Left ventricle myocardium inferior (tissue), 1 donor: Measurements from ENCODE around the gene IL1A. TPM values are rescaled to one million over a fixed set of nuclear protein-coding genes. Genes with fewer than 3 reads are reported as not detected.

Source experiments
- DNase-seq: peaks from one replicate; pipeline ENCODE4 v3.0.0-alpha.2; 2020
- H3K27ac ChIP-seq: fragments of 200-600 bp; replicated peaks from 2 replicates; pipeline ENCODE4 v1.8.0; 2021
- H3K27me3 ChIP-seq: fragments of 200-600 bp; 2 replicates; pipeline ENCODE4 v1.8.0; 2021; ENCODE audit warnings: low read depth
- H3K36me3 ChIP-seq: fragments of 200-600 bp; 2 replicates; pipeline ENCODE4 v1.8.0; 2021
- H3K4me1 ChIP-seq: fragments of 200-600 bp; 2 replicates; pipeline ENCODE4 v1.8.0; 2021
- H3K4me3 ChIP-seq: fragments of 200-600 bp; 2 replicates; pipeline ENCODE4 v1.8.0; 2021; ENCODE audit warnings: mild to moderate bottlenecking, moderate library complexity
- H3K9me3 ChIP-seq: fragments of 200-600 bp; replicated peaks from 2 replicates; pipeline ENCODE4 v1.8.0; 2021
- intact Hi-C: fragments of 100-400 bp; cut with micrococcal nuclease; formaldehyde crosslinking; loops from one replicate; pipeline ENCODE4 v1.11.0; 2022
- total RNA-seq: library from RNA; stranded (reverse); fragmentation: NEBNext Ultra II Directional; extraction: Animal tissue kit (Norgen Biotek cat#: 25700); gene quantifications from one replicate; pipeline ENCODE4 v1.2.1, GENCODE V29; 2021
- TF ChIP-seq, protein P1 (sequence below): fragments of 200-600 bp; IDR thresholded peaks from 2 replicates; pipeline ENCODE4 v1.8.0; 2021; ENCODE audit warnings: antibody characterized with exemption, mild to moderate bottlenecking, borderline replicate concordance
- donor health status: DM: no; HTN: yes; CAD: no; lungs with severe emphysema.

IL1A gene
- total RNA-seq, 1 donor from 2014 or later, result not detected

DNA sequence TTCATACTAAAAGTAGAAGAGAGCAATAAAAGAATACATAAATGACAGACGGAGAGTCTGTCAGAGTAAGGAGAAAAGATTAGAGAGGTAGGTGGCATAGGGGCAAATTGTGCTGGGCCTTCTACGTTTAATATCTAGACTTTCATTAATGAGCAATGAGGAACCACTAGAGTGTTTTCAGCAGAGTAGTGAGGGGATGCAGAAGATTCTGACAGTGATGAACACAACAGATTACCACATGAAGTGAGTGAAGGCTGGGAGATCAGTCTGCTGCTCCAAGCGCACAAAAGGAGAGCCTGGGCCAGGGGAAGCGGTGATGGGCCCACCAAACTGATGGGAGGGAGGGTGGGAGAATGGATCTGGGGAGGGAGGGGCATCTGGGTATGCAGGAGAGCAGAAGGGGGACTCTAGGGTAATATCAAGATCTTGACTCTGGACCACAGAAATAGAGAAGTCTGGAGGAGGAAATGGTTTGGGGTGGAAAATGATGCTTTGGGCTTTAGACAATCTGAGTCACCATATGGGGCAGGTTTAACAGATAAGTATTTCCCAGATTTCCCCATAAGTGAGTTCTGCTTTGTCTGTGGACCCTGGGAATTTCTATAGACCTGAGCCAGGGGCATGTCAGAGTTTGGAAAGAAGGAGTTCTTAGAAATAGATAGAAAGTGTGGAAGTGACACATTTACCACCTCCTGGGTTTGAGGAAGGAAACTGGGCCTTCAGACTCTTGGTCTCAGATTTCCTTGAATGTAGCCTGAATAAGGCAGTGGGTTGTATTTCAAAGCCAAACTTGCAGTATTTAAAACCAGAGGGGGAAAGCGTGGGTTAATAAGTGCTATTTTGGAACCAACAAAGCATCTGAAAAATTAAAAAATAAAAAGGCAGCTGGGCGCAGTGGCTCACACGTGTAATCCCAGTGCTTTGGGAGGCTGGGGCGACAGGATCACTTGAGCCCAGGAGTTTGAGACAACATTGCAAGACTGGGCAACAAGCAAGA lies 15.0 kb upstream of the IL1A start:
- H3K9me3 ChIP-seq, result no peaks in the 10 kb centered on the region
- peaks cover 9% of the 10 kb centered on the region for H3K4me1 ChIP-seq
- no peaks in the 10 kb centered on the region for H3K27me3 ChIP-seq
- H3K36me3 ChIP-seq, result no peaks in the 10 kb centered on the region
- intact Hi-C loops, result no loop called here
- TF ChIP-seq, protein P1, sequence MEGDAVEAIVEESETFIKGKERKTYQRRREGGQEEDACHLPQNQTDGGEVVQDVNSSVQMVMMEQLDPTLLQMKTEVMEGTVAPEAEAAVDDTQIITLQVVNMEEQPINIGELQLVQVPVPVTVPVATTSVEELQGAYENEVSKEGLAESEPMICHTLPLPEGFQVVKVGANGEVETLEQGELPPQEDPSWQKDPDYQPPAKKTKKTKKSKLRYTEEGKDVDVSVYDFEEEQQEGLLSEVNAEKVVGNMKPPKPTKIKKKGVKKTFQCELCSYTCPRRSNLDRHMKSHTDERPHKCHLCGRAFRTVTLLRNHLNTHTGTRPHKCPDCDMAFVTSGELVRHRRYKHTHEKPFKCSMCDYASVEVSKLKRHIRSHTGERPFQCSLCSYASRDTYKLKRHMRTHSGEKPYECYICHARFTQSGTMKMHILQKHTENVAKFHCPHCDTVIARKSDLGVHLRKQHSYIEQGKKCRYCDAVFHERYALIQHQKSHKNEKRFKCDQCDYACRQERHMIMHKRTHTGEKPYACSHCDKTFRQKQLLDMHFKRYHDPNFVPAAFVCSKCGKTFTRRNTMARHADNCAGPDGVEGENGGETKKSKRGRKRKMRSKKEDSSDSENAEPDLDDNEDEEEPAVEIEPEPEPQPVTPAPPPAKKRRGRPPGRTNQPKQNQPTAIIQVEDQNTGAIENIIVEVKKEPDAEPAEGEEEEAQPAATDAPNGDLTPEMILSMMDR, result no peak
- H3K27ac ChIP-seq, result no peak overlapping the region
- no peak for DNase-seq
- H3K4me3 ChIP-seq, result no peak overlapping the region

DNA sequence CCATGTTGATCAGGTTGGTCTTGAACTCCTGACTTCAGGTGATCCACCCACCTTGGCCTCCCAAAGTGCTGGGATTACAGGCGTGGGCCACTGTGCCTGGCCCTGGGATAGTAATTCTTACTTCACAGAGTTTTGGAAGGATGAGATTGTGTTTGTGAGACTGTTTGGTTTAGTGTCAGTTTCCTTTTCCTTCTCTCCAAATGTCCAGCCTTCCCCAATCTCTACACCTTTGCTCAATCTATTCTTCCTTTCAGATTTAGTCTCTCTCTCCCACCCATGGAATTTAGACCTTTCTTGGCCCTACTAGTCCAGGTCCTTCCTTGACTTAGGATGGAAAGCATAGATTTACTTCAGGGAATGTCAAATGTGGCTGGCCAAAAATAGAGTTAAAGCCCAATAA lies 12.2 kb upstream of the IL1A start:
- no peaks in the 10 kb centered on the region for H3K9me3 ChIP-seq
- no peaks in the 10 kb centered on the region for H3K27me3 ChIP-seq
- TF ChIP-seq, protein P1, result no peak
- no peak overlapping the region for H3K4me3 ChIP-seq
- intact Hi-C loops, result no loop called here
- DNase-seq, result no peak
- H3K27ac ChIP-seq, result no peak overlapping the region
- H3K36me3 ChIP-seq, result no peaks in the 10 kb centered on the region
- H3K4me1 ChIP-seq, result peaks cover 12% of the 10 kb centered on the region

DNA sequence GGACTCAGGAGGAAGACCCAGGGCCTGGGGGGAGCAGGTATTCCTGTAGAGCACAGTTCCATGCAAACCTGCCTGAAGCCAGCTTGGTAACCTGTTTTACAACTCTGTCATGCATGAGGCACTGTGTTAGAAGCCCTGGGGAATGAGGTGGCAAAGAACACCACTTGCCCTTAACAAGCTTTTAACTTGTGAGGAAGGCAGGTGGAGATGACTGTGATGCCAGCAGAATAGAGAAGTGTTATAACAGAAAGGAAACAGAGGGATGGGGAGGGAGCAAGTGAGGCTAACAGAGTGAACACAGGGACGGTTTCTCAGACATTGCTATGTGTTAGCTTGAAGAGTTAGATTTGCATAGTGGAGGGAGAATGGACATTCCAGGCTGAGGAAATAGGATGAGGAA lies 11.5 kb upstream of the IL1A start:
- H3K4me3 ChIP-seq, result no peak overlapping the region
- no peaks in the 10 kb centered on the region for H3K27me3 ChIP-seq
- intact Hi-C loops, result no loop called here
- TF ChIP-seq, protein P1, result no peak
- H3K27ac ChIP-seq, result no peak overlapping the region
- H3K36me3 ChIP-seq, result no peaks in the 10 kb centered on the region
- DNase-seq, result no peak
- H3K4me1 ChIP-seq, result peaks cover 12% of the 10 kb centered on the region
- no peaks in the 10 kb centered on the region for H3K9me3 ChIP-seq

DNA sequence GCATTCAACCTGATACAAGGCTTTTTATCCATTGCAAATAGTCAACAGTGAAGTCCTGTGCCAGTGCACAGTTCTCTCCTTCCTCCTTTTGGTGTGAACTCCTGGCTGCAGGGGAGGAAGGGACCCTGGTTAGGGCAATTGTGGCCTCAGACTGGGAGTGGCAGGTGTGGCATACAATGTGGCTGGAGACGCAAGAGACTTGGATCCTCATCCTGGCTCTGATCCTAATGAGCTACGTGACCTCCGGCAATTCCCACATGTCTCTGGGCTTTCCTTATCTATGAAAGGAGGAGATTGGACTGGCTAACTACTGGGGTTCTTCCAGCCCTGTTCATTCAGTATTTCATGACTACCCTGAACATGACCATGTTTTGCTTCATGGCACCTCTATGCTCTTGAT lies 10.5 kb upstream of the IL1A start:
- Histone ChIP-seq H3K36me3 (no peaks in the 10 kb centered on the region), H3K27ac (no peak overlapping the region), H3K4me3 (no peak overlapping the region), H3K27me3 (no peaks in the 10 kb centered on the region), H3K9me3 (no peaks in the 10 kb centered on the region), H3K4me1 (peaks cover 12% of the 10 kb centered on the region)
- no peak for DNase-seq
- TF ChIP-seq, protein P1, result no peak
- intact Hi-C loops, result no loop called here

DNA sequence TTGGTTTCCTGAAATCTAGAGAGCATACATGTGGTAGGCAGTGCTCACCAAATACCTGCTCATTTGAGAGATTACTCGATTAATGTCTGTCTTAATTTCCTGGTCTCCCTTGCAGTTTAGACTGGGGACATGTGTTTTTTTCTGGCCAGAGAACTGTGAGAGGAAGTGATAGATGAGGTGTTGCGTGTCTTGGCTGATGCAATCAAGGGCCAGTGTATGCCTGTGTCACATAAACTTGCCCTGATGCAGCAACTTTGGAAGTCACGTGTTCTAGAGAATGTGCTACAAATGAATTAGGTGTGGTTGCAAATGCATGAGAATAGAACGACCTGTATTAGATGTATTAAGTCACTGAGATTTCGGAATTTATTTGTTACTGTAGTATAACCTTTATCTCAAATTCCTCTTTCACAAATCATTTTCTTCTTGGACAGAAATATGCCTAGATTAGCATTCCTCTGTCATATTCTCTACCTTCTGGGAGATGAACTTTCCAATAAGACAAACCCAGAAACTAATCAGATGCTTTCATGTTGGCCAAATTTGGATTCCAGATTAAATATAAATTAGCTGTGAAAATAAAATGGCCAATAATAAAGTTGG lies 9.9 kb upstream of the IL1A start:
- peak; percentile 17 for DNase-seq
- TF ChIP-seq, protein P1, result no peak
- Histone ChIP-seq H3K27ac (no peak overlapping the region), H3K27me3 (no peaks in the 10 kb centered on the region), H3K4me3 (no peak overlapping the region), H3K4me1 (peaks cover 12% of the 10 kb centered on the region), H3K9me3 (no peaks in the 10 kb centered on the region), H3K36me3 (no peaks in the 10 kb centered on the region)
- intact Hi-C loops, result no loop called here
